ENCODE data around the gene NHS.

- TF ChIP-seq, protein P1, sequence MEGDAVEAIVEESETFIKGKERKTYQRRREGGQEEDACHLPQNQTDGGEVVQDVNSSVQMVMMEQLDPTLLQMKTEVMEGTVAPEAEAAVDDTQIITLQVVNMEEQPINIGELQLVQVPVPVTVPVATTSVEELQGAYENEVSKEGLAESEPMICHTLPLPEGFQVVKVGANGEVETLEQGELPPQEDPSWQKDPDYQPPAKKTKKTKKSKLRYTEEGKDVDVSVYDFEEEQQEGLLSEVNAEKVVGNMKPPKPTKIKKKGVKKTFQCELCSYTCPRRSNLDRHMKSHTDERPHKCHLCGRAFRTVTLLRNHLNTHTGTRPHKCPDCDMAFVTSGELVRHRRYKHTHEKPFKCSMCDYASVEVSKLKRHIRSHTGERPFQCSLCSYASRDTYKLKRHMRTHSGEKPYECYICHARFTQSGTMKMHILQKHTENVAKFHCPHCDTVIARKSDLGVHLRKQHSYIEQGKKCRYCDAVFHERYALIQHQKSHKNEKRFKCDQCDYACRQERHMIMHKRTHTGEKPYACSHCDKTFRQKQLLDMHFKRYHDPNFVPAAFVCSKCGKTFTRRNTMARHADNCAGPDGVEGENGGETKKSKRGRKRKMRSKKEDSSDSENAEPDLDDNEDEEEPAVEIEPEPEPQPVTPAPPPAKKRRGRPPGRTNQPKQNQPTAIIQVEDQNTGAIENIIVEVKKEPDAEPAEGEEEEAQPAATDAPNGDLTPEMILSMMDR (IDR thresholded peaks at IDR 0.05), result no peak
- no peak for TF ChIP-seq POLR2A (IDR thresholded peaks at IDR 0.05)
Observed at GRCh38 chrX:17622331-17622730, 247.3 kb downstream of the NHS start.
